Smooth muscle cell (in vitro differentiated cells): ENCODE results near the gene EIF3A. TPM values are rescaled to one million over a fixed set of nuclear protein-coding genes. Genes with fewer than 3 reads are reported as not detected.

ENCODE experiments used
- DNase-seq: peaks from one replicate; lab custom pipeline; 2025; ENCODE audit not compliant: unreplicated experiment; lab: John Stamatoyannopoulos, UW
- H2AFZ ChIP-seq: fragments of 200-600 bp; sonication (generic); 2 replicates; pipeline ENCODE4 v1.6.0; 2016; ENCODE audit warnings: antibody characterized with exemption, low read depth, mild to moderate bottlenecking
- H3F3A ChIP-seq: fragments of 200-600 bp; sonication (generic); 2 replicates; pipeline ENCODE4 v1.6.0; 2017; ENCODE audit warnings: antibody characterized with exemption, low read depth
- H3K27ac ChIP-seq: fragments of 200-600 bp; sonication (generic); 2 replicates; pipeline ENCODE4 v1.5.1; 2016; ENCODE audit warnings: low read depth, mild to moderate bottlenecking
- H3K27me3 ChIP-seq: fragments of 200-600 bp; sonication (generic); 2 replicates; pipeline ENCODE4 v1.6.1; 2016; ENCODE audit warnings: low read depth, mild to moderate bottlenecking
- H3K36me3 ChIP-seq: fragments of 200-600 bp; sonication (generic); 2 replicates; pipeline ENCODE4 v1.5.1; 2016; ENCODE audit warnings: low read depth
- H3K4me1 ChIP-seq: fragments of 200-600 bp; sonication (generic); 2 replicates; pipeline ENCODE4 v1.5.1; 2016; ENCODE audit warnings: low read depth
- H3K4me2 ChIP-seq: fragments of 200-600 bp; sonication (generic); 2 replicates; pipeline ENCODE4 v1.6.0; 2016; ENCODE audit warnings: mild to moderate bottlenecking
- H3K4me3 ChIP-seq: fragments of 200-600 bp; sonication (generic); 2 replicates; pipeline ENCODE4 v1.5.1; 2016; ENCODE audit warnings: mild to moderate bottlenecking
- H3K79me2 ChIP-seq: fragments of 200-600 bp; sonication (generic); 2 replicates; pipeline ENCODE4 v1.6.0; 2016; ENCODE audit warnings: low read depth, mild to moderate bottlenecking
- H3K9ac ChIP-seq: fragments of 200-600 bp; sonication (generic); 2 replicates; pipeline ENCODE4 v1.6.0; 2016; ENCODE audit warnings: low read depth
- H3K9me3 ChIP-seq: fragments of 200-600 bp; sonication (generic); replicated peaks from 2 replicates; pipeline ENCODE4 v1.5.1; 2016; ENCODE audit warnings: low read depth
- H4K20me1 ChIP-seq: fragments of 200-600 bp; sonication (generic); 2 replicates; pipeline ENCODE4 v1.6.0; 2016; ENCODE audit warnings: low read depth
- CTCF ChIP-seq: fragments of 200-600 bp; sonication (generic); IDR thresholded peaks from 2 replicates; pipeline ENCODE4 v1.5.1; 2017; ENCODE audit warnings: borderline replicate concordance, mild to moderate bottlenecking, antibody characterized with exemption; ENCODE audit not compliant: insufficient read depth, poor library complexity, severe bottlenecking
- WGBS: methylation state at CpG from one replicate; pipeline ENCODE4 v1.1.7; 2016; ENCODE audit warnings: low lambda C conversion rate; 5-methylcytosine and 5-hydroxymethylcytosine counted together
- polyA plus RNA-seq: library from polyadenylated mRNA; unstranded; fragments of >200 nt; fragmentation: Nextera tagmentation; extraction: Ambion mirVana; gene quantifications from 2 replicates; pipeline ENCODE4 v1.2.1, GENCODE V29; 2016
- total RNA-seq: library from RNA; depleted of rRNA; stranded (reverse); fragments of >200 nt; gene quantifications from 2 replicates; pipeline ENCODE4 v1.2.3, GENCODE V29; 2014

EIF3A gene
- total and polyA plus RNA-seq, 2 experiments from 2014 or later = 37.9 to 95.0 TPM

- H3K36me3 ChIP-seq = no peaks in the 10 kb centered on the region
- no peak for TF ChIP-seq CTCF
- H3K27me3 ChIP-seq = peaks cover 5% of the 10 kb centered on the region
- H3K9me3 ChIP-seq = no peaks in the 10 kb centered on the region
- no peak overlapping the region for H3K9ac ChIP-seq
- no peak overlapping the region for H3K4me3 ChIP-seq
- H3K4me1 ChIP-seq = no peaks in the 10 kb centered on the region
- no peaks in the 10 kb centered on the region for H4K20me1 ChIP-seq
- H3K4me2 ChIP-seq = no peak overlapping the region
- H3F3A ChIP-seq = no peaks in the 10 kb centered on the region
- DNase-seq = no peak
- 95% methylated on average over 10 of the region's 10 CpGs for WGBS
- no peak overlapping the region for H2AFZ ChIP-seq
- no peaks in the 10 kb centered on the region for H3K79me2 ChIP-seq
- no peak overlapping the region for H3K27ac ChIP-seq
Observed at GRCh38 chr10:118995739-118996138, 84.9 kb downstream of the EIF3A start.

GRCh38 chr10:118994321-118994720 lies 86.3 kb downstream of the EIF3A start:
- Histone ChIP-seq H3K4me3 (no peak overlapping the region), H3K9me3 (no peaks in the 10 kb centered on the region), H3K27me3 (peaks cover 5% of the 10 kb centered on the region), H3F3A (no peaks in the 10 kb centered on the region), H3K4me1 (no peaks in the 10 kb centered on the region), H3K36me3 (no peaks in the 10 kb centered on the region), H3K4me2 (no peak overlapping the region), H3K27ac (no peak overlapping the region), H3K9ac (no peak overlapping the region), H3K79me2 (no peaks in the 10 kb centered on the region), H4K20me1 (no peaks in the 10 kb centered on the region), H2AFZ (no peak overlapping the region)
- no peak for TF ChIP-seq CTCF
- 93% methylated on average over 2 of the region's 2 CpGs for whole genome bisulfite sequencing
- no peak for DNase-seq

GRCh38 chr10:118993214-118993613 lies 87.4 kb downstream of the EIF3A start:
- Histone ChIP-seq H3K36me3 (no peaks in the 10 kb centered on the region), H3K9ac (no peak overlapping the region), H3K79me2 (no peaks in the 10 kb centered on the region), H2AFZ (no peak overlapping the region), H3K9me3 (no peaks in the 10 kb centered on the region), H4K20me1 (no peaks in the 10 kb centered on the region), H3K4me3 (no peak overlapping the region), H3K4me1 (no peaks in the 10 kb centered on the region), H3K4me2 (no peak overlapping the region), H3F3A (no peaks in the 10 kb centered on the region), H3K27ac (no peak overlapping the region), H3K27me3 (peaks cover 5% of the 10 kb centered on the region)
- TF ChIP-seq CTCF = no peak
- DNase-seq = no peak
- WGBS = 85% methylated on average over 3 of the region's 3 CpGs

GRCh38 chr10:118992496-118992895 lies 88.1 kb downstream of the EIF3A start:
- Histone ChIP-seq H3K79me2 (no peaks in the 10 kb centered on the region), H3K4me3 (no peak overlapping the region), H3K9ac (no peak overlapping the region), H3K4me1 (no peaks in the 10 kb centered on the region), H2AFZ (no peak overlapping the region), H3K4me2 (no peak overlapping the region), H3K36me3 (no peaks in the 10 kb centered on the region), H4K20me1 (no peaks in the 10 kb centered on the region), H3F3A (no peaks in the 10 kb centered on the region), H3K27me3 (peaks cover 5% of the 10 kb centered on the region), H3K9me3 (no peaks in the 10 kb centered on the region), H3K27ac (no peak overlapping the region)
- DNase-seq = no peak
- WGBS = 87% methylated on average over 2 of the region's 2 CpGs
- no peak for TF ChIP-seq CTCF
